ENCODE measurements around the gene IGF2BP3. TPM values are rescaled to one million over a fixed set of nuclear protein-coding genes. Genes with fewer than 3 reads are reported as not detected.

IGF2BP3 gene
- total RNA-seq, 1 experiment from 2014 or later = 80.2 TPM

DNA sequence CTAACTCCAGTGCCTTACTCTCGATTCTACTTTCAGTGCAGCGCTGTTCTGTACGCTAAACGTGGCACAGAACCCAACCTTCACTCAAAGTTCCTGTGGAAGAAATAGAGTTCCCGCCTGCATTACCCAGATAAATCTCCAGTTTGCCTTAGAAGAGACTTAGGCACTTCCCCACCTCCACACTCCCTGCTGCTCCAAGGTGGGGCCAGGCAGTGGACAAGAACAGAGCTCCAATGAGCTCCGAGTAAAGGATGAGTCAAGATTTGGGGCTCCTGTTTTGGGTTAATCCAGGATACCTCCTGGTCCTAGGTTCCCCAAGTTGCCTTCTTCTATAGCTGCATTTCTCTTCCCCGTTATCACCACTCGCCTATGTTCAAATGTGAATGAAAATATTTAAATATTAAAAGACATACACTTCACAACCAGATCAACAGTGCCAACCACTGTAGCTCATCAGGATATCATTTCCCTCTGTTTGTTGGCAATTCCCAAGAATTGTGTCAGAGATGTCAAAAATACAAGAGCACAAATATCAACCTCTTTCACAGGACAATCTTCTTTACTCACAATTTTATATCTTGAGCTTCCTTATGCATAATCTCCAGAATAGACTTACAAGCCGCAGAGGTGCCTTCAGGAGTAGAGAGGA, 123.1 kb downstream of the IGF2BP3 start:
- H3K36me3 ChIP-seq (ENCODE audit: control insufficient read depth, insufficient read depth, low read length) = peaks cover 34% of the 10 kb centered on the region

DNA sequence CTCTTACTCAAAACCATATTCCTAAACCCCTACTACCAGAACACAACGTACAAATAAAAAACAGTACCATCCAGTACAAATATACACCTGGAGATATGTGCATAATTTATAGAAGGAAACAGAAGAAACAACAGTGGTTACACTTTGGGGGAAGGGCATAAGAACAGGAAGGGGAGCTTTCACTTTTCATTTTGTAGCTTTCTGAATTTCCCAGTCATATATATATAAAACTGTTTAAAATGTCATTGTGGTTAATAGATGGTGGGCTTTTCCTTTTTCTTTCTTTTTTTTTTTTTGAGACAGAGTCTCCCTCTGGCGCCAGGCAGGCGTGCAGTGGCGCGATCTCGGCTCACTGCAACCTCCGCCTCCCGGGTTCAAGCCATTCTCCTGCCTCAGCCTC, 124.0 kb downstream of the IGF2BP3 start:
- ATAC-seq (no peak), DNase-seq (ENCODE audit: low read depth, low spot score) (no peak)
- POLR2A ChIA-PET = no interaction called here
- no TSS peak for BruUV-seq (replicated peaks)
- TF ChIP-seq TCF7L2 (IDR thresholded peaks at IDR 0.05; ENCODE audit: low read depth, low read length) = no peak
- TF ChIP-seq REST (IDR thresholded peaks at IDR 0.05; ENCODE audit: insufficient read depth in 1 of 2, low read depth in 2 of 2, low read length in 1 of 2) = no peak
- no peak for TF ChIP-seq POLR2AphosphoS5 (IDR thresholded peaks at IDR 0.05; ENCODE audit: low read depth, low read length)
- no peak for TF ChIP-seq CTCF (IDR thresholded peaks at IDR 0.05)
- no peak for TF ChIP-seq SIN3A (IDR thresholded peaks at IDR 0.05; ENCODE audit: borderline replicate concordance, insufficient read depth, low read depth, low read length)
- no peak overlapping the region for H3K4me3 ChIP-seq (ENCODE audit: low read depth in 2 of 2, low read length in 2 of 2)
- intact Hi-C loops (cut with micrococcal nuclease; ENCODE audit: unreplicated experiment) (no loop called here), in situ Hi-C loops (cut with HindIII; ENCODE audit: low pct_unique_long_range_greater_than_20kb, low sequenced_read_pairs) (no loop called here)
- CTCF ChIA-PET = no interaction called here
- peak overlapping the region; percentile 86 for H3K27ac ChIP-seq (ENCODE audit: low read length)
- H3K36me3 ChIP-seq (ENCODE audit: control insufficient read depth, insufficient read depth, low read length) = peaks cover 34% of the 10 kb centered on the region
- H3K9me3 ChIP-seq (ENCODE audit: control insufficient read depth, insufficient read depth, low read depth, low read length) = no peaks in the 10 kb centered on the region
- H3K27me3 ChIP-seq (ENCODE audit: control insufficient read depth, insufficient read depth, low read length) = no peaks in the 10 kb centered on the region
- H3K4me1 ChIP-seq (ENCODE audit: control insufficient read depth, insufficient read depth, low read length) = peaks cover 56% of the 10 kb centered on the region

More for the DNA sequence above, 123.1 kb downstream of the IGF2BP3 start:
- no peaks in the 10 kb centered on the region for H3K9me3 ChIP-seq (ENCODE audit: control insufficient read depth, insufficient read depth, low read depth, low read length)
- peak overlapping the region in 1 of 2 experiments; percentile 2; a peak in 2 of 4 replicates for H3K4me3 ChIP-seq (ENCODE audit: low read depth in 2 of 2, low read length in 2 of 2)
- POLR2A ChIA-PET = no interaction called here
- peak overlapping the region; percentile 86 for H3K27ac ChIP-seq (ENCODE audit: low read length)
- peaks cover 65% of the 10 kb centered on the region for H3K4me1 ChIP-seq (ENCODE audit: control insufficient read depth, insufficient read depth, low read length)
- in situ Hi-C loops (cut with HindIII; ENCODE audit: low pct_unique_long_range_greater_than_20kb, low sequenced_read_pairs) = no loop called here
- intact Hi-C loops (cut with micrococcal nuclease; ENCODE audit: unreplicated experiment) = no loop called here
- CTCF ChIA-PET = interaction anchor here (0.8 to 0.9 kb wide), 2 partner anchors 69 to 74 kb away, joined by 3 to 9 read pairs; no protein-coding TSS in a partner anchor
- TSS peak; percentile 10 for BruUV-seq (replicated peaks)
- no peak for TF ChIP-seq POLR2AphosphoS5 (IDR thresholded peaks at IDR 0.05; ENCODE audit: low read depth, low read length)
- TF ChIP-seq SIN3A (IDR thresholded peaks at IDR 0.05; ENCODE audit: borderline replicate concordance, insufficient read depth, low read depth, low read length) = no peak
- no peak for TF ChIP-seq REST (IDR thresholded peaks at IDR 0.05; ENCODE audit: insufficient read depth in 1 of 2, low read depth in 2 of 2, low read length in 1 of 2)
- no peak for TF ChIP-seq TCF7L2 (IDR thresholded peaks at IDR 0.05; ENCODE audit: low read depth, low read length)
- TF ChIP-seq CTCF (IDR thresholded peaks at IDR 0.05) = no peak
- H3K27me3 ChIP-seq (ENCODE audit: control insufficient read depth, insufficient read depth, low read length) = no peaks in the 10 kb centered on the region
- DNase-seq (ENCODE audit: low read depth, low spot score) = no peak
- ATAC-seq = 0 out of 2 replicates have a peak, but pooled peaks have one; percentile 2

Data from Panc1 (cell line).